GM23338 (cell line): ENCODE measurements around the gene DOCK1.

Source experiments
- CREB1 ChIP-seq: fragments of 250-450 bp; sonication (Bioruptor Pico); IDR thresholded peaks from 2 replicates; pipeline ENCODE4 v1.5.0; 2020; ENCODE audit warnings: low read depth, mild to moderate bottlenecking, moderate library complexity
- EZH2 ChIP-seq: fragments of 200-600 bp; sonication (generic); IDR thresholded peaks from one replicate; pipeline ENCODE4 v1.8.0; 2017; ENCODE audit warnings: antibody characterized with exemption, mild to moderate bottlenecking, low read depth; ENCODE audit not compliant: unreplicated experiment
- EZH2phosphoT487 ChIP-seq: fragments of 200-600 bp; sonication (generic); IDR thresholded peaks from one replicate; pipeline ENCODE4 v1.8.1; 2018; ENCODE audit warnings: antibody characterized with exemption; ENCODE audit not compliant: unreplicated experiment
- JUNB ChIP-seq: IDR thresholded peaks from one replicate; pipeline ENCODE4 v1.6.1; 2016; ENCODE audit warnings: antibody characterized with exemption; ENCODE audit not compliant: unreplicated experiment
- NANOG ChIP-seq: IDR thresholded peaks from 2 replicates; pipeline ENCODE4 v1.6.1; 2016; ENCODE audit warnings: antibody characterized with exemption, borderline replicate concordance
- POLR2AphosphoS5 ChIP-seq: IDR thresholded peaks from 2 replicates; pipeline ENCODE4 v1.6.1; 2016; ENCODE audit warnings: antibody characterized with exemption, low read depth
- ZNF114 ChIP-seq: fragments of 250-450 bp; sonication (Bioruptor Pico); IDR thresholded peaks from 2 replicates; pipeline ENCODE4 v1.5.0; 2020; ENCODE audit warnings: mild to moderate bottlenecking, moderate library complexity
- ZNF331 ChIP-seq: fragments of 250-450 bp; sonication (Bioruptor Pico); IDR thresholded peaks from 2 replicates; pipeline ENCODE4 v1.5.0; 2020; ENCODE audit warnings: low read depth, mild to moderate bottlenecking, moderate library complexity
- TF ChIP-seq, protein P1 (sequence below), 2 experiments: fragments of 200-600 bp in 1 of 2; sonication (generic) in 1 of 2; conservative IDR thresholded peaks; 2 replicates each; pipeline versions ENCODE4 v1.5.1 to v1.6.1; 2016 to 2017; ENCODE audit warnings: antibody characterized with exemption in 2 of 2, low read depth in 2 of 2, mild to moderate bottlenecking in 2 of 2, moderate library complexity in 1 of 2
- TF ChIP-seq, protein P2 (sequence below): IDR thresholded peaks from one replicate; pipeline ENCODE4 v1.6.1; 2018; ENCODE audit warnings: antibody characterized with exemption; ENCODE audit not compliant: unreplicated experiment
- TF ChIP-seq, protein P3 (sequence below): IDR thresholded peaks from 2 replicates; pipeline ENCODE4 v1.6.1; 2016; ENCODE audit warnings: antibody characterized with exemption
- TF ChIP-seq, protein P4 (sequence below): fragments of 250-450 bp; sonication (Bioruptor Pico); IDR thresholded peaks from 2 replicates; pipeline ENCODE4 v1.5.0; 2020; ENCODE audit warnings: mild to moderate bottlenecking, moderate library complexity

DNA sequence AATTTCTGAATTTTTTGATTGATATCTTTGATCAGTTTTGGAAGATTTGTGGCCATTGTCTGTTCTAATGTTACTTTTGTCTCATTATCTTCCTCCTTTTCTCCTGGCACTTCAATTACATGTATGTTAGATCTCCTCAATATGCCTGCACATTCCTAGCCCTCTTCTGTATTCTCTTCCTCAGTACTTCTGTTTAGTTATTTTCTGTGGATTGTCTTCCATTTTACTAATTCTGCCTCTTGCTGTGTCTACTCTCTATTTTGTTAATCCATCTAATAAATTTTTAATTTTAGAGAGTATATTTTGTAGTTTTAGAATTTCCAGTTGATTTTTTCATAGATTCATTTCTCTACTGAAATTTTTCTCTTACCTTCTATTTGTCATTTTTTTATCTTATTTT is 154.1 kb downstream of the DOCK1 start:
- TF ChIP-seq POLR2AphosphoS5 = no peak
- no peak for TF ChIP-seq ZNF331
- TF ChIP-seq, protein P1, sequence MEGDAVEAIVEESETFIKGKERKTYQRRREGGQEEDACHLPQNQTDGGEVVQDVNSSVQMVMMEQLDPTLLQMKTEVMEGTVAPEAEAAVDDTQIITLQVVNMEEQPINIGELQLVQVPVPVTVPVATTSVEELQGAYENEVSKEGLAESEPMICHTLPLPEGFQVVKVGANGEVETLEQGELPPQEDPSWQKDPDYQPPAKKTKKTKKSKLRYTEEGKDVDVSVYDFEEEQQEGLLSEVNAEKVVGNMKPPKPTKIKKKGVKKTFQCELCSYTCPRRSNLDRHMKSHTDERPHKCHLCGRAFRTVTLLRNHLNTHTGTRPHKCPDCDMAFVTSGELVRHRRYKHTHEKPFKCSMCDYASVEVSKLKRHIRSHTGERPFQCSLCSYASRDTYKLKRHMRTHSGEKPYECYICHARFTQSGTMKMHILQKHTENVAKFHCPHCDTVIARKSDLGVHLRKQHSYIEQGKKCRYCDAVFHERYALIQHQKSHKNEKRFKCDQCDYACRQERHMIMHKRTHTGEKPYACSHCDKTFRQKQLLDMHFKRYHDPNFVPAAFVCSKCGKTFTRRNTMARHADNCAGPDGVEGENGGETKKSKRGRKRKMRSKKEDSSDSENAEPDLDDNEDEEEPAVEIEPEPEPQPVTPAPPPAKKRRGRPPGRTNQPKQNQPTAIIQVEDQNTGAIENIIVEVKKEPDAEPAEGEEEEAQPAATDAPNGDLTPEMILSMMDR (conservative IDR thresholded peaks at IDR 0.05; ENCODE audit: low read depth in 2 of 2) = no peak
- no peak for TF ChIP-seq EZH2phosphoT487
- TF ChIP-seq, protein P2, sequence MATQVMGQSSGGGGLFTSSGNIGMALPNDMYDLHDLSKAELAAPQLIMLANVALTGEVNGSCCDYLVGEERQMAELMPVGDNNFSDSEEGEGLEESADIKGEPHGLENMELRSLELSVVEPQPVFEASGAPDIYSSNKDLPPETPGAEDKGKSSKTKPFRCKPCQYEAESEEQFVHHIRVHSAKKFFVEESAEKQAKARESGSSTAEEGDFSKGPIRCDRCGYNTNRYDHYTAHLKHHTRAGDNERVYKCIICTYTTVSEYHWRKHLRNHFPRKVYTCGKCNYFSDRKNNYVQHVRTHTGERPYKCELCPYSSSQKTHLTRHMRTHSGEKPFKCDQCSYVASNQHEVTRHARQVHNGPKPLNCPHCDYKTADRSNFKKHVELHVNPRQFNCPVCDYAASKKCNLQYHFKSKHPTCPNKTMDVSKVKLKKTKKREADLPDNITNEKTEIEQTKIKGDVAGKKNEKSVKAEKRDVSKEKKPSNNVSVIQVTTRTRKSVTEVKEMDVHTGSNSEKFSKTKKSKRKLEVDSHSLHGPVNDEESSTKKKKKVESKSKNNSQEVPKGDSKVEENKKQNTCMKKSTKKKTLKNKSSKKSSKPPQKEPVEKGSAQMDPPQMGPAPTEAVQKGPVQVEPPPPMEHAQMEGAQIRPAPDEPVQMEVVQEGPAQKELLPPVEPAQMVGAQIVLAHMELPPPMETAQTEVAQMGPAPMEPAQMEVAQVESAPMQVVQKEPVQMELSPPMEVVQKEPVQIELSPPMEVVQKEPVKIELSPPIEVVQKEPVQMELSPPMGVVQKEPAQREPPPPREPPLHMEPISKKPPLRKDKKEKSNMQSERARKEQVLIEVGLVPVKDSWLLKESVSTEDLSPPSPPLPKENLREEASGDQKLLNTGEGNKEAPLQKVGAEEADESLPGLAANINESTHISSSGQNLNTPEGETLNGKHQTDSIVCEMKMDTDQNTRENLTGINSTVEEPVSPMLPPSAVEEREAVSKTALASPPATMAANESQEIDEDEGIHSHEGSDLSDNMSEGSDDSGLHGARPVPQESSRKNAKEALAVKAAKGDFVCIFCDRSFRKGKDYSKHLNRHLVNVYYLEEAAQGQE = no peak
- TF ChIP-seq CREB1 (CRISPR knock-in tag) = no peak
- TF ChIP-seq, protein P3, sequence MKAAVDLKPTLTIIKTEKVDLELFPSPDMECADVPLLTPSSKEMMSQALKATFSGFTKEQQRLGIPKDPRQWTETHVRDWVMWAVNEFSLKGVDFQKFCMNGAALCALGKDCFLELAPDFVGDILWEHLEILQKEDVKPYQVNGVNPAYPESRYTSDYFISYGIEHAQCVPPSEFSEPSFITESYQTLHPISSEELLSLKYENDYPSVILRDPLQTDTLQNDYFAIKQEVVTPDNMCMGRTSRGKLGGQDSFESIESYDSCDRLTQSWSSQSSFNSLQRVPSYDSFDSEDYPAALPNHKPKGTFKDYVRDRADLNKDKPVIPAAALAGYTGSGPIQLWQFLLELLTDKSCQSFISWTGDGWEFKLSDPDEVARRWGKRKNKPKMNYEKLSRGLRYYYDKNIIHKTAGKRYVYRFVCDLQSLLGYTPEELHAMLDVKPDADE = no peak
- TF ChIP-seq EZH2 = no peak
- TF ChIP-seq ZNF114 (CRISPR knock-in tag) = no peak
- TF ChIP-seq, protein P4, sequence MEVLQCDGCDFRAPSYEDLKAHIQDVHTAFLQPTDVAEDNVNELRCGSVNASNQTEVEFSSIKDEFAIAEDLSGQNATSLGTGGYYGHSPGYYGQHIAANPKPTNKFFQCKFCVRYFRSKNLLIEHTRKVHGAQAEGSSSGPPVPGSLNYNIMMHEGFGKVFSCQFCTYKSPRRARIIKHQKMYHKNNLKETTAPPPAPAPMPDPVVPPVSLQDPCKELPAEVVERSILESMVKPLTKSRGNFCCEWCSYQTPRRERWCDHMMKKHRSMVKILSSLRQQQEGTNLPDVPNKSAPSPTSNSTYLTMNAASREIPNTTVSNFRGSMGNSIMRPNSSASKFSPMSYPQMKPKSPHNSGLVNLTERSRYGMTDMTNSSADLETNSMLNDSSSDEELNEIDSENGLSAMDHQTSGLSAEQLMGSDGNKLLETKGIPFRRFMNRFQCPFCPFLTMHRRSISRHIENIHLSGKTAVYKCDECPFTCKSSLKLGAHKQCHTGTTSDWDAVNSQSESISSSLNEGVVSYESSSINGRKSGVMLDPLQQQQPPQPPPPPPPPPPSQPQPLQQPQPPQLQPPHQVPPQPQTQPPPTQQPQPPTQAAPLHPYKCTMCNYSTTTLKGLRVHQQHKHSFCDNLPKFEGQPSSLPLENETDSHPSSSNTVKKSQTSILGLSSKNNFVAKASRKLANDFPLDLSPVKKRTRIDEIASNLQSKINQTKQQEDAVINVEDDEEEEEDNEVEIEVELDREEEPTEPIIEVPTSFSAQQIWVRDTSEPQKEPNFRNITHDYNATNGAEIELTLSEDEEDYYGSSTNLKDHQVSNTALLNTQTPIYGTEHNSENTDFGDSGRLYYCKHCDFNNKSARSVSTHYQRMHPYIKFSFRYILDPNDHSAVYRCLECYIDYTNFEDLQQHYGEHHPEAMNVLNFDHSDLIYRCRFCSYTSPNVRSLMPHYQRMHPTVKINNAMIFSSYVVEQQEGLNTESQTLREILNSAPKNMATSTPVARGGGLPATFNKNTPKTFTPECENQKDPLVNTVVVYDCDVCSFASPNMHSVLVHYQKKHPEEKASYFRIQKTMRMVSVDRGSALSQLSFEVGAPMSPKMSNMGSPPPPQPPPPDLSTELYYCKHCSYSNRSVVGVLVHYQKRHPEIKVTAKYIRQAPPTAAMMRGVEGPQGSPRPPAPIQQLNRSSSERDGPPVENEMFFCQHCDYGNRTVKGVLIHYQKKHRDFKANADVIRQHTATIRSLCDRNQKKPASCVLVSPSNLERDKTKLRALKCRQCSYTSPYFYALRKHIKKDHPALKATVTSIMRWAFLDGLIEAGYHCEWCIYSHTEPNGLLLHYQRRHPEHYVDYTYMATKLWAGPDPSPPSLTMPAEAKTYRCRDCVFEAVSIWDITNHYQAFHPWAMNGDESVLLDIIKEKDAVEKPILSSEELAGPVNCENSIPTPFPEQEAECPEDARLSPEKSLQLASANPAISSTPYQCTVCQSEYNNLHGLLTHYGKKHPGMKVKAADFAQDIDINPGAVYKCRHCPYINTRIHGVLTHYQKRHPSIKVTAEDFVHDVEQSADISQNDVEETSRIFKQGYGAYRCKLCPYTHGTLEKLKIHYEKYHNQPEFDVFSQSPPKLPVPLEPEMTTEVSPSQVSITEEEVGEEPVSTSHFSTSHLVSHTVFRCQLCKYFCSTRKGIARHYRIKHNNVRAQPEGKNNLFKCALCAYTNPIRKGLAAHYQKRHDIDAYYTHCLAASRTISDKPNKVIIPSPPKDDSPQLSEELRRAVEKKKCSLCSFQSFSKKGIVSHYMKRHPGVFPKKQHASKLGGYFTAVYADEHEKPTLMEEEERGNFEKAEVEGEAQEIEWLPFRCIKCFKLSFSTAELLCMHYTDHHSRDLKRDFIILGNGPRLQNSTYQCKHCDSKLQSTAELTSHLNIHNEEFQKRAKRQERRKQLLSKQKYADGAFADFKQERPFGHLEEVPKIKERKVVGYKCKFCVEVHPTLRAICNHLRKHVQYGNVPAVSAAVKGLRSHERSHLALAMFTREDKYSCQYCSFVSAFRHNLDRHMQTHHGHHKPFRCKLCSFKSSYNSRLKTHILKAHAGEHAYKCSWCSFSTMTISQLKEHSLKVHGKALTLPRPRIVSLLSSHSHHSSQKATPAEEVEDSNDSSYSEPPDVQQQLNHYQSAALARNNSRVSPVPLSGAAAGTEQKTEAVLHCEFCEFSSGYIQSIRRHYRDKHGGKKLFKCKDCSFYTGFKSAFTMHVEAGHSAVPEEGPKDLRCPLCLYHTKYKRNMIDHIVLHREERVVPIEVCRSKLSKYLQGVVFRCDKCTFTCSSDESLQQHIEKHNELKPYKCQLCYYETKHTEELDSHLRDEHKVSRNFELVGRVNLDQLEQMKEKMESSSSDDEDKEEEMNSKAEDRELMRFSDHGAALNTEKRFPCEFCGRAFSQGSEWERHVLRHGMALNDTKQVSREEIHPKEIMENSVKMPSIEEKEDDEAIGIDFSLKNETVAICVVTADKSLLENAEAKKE (CRISPR knock-in tag) = no peak
- no peak for TF ChIP-seq JUNB
- TF ChIP-seq NANOG = no peak
